HepG2 (cell line): ENCODE measurements around the gene DOK1. TPM values are rescaled to one million over a fixed set of nuclear protein-coding genes. Genes with fewer than 3 reads are reported as not detected.
A peak's percentile ranks its signal among the peaks of the same experiment; 100 is the strongest.

Experiments used
- ATAC-seq: fragments of 200-7000 bp; cut with Tn5 transposase; 3 replicates; pipeline ENCODE4 v1.9.1; 2020; ENCODE audit warnings: mild to moderate bottlenecking, moderate library complexity
- BruUV-seq: library from RNA; stranded (reverse); fragments of 400-500 nt; replicated peaks from 2 replicates; lab custom pipeline; 2021; lab: Mats Ljungman, UMichigan
- CTCF ChIA-PET: fragments of 300-600 bp; formaldehyde crosslinking; extraction: SDS; loops from one replicate; lab custom pipeline; 2021; ENCODE audit warnings: low total read pairs, inconsistent platforms, low intra/inter-chr PET ratio; lab: Yijun Ruan, JAX
- POLR2A ChIA-PET: fragments of 350-600 bp; sonication (Branson Sonifier 250); formaldehyde crosslinking; loops from one replicate; lab custom pipeline; 2020; ENCODE audit warnings: antibody characterized with exemption, inconsistent platforms; lab: Yijun Ruan, JAX
- DNase-seq: peaks from one replicate; pipeline ENCODE4 v3.0.0-alpha.2; 2015; ENCODE audit warnings: low spot score
- FAIRE-seq: peaks from 3 replicates; lab custom pipeline; 2011; peaks lifted over from hg19 to GRCh38; lab: Jason Lieb, UNC
- H2AFZ ChIP-seq: one replicate; pipeline ENCODE4 v1.6.1; 2011; ENCODE audit warnings: low read length, inconsistent platforms
- H3K27ac ChIP-seq: fragments of 300-600 bp; 3 replicates; pipeline ENCODE4 v1.8.0; 2011; ENCODE audit warnings: mixed run types, mild to moderate bottlenecking, mixed read lengths, low read length, inconsistent platforms; ENCODE audit not compliant: insufficient read depth; ENCODE audit errors: extremely low read length
- H3K27me3 ChIP-seq, 2 experiments: fragments of 200-600 bp in 1 of 2; 2 replicates in 1 of 2; 3 replicates in 1 of 2; pipeline versions ENCODE4 v1.6.0 to v1.8.0; 2011; ENCODE audit warnings: low read length in 2 of 2, mild to moderate bottlenecking in 2 of 2, moderate library complexity in 2 of 2, inconsistent platforms in 1 of 2; ENCODE audit not compliant: insufficient read depth in 2 of 2, control insufficient read depth in 1 of 2
- H3K36me3 ChIP-seq, 2 experiments: fragments of 200-600 bp in 1 of 2; replicated peaks in 1 of 2; 2 replicates in 1 of 2; 3 replicates in 1 of 2; pipeline versions ENCODE4 v1.5.1 to v1.8.0; 2011; ENCODE audit warnings: low read length in 2 of 2, inconsistent platforms in 1 of 2; ENCODE audit not compliant: insufficient read depth in 2 of 2, control insufficient read depth in 1 of 2
- H3K4me1 ChIP-seq: 2 replicates; pipeline ENCODE4 v1.5.1; 2012; ENCODE audit warnings: low read length, inconsistent platforms; ENCODE audit not compliant: insufficient read depth
- H3K4me2 ChIP-seq: 2 replicates; pipeline ENCODE4 v1.6.0; 2011; ENCODE audit warnings: low read depth, low read length, inconsistent platforms
- H3K4me3 ChIP-seq, 3 experiments: fragments of 200-600 bp in 1 of 3; sonication (generic), shearing (Covaris generic) in 1 of 3; replicated peaks in 1 of 3; 2 replicates each; pipeline ENCODE4 v1.5.1; 2011 to 2016; ENCODE audit warnings: low read length in 3 of 3, inconsistent platforms in 2 of 3, low read depth in 2 of 3, mild to moderate bottlenecking in 2 of 3, control low read depth in 1 of 3, mixed read lengths in 1 of 3; ENCODE audit not compliant: insufficient read depth in 1 of 3
- H3K79me2 ChIP-seq: one replicate; pipeline ENCODE4 v1.6.1; 2011; ENCODE audit warnings: low read length, inconsistent platforms; ENCODE audit not compliant: insufficient read depth
- H3K9ac ChIP-seq: 2 replicates; pipeline ENCODE4 v1.6.0; 2011; ENCODE audit warnings: mild to moderate bottlenecking, low read depth, low read length, inconsistent platforms; ENCODE audit not compliant: insufficient read depth
- H3K9me3 ChIP-seq: 2 replicates; pipeline ENCODE4 v1.5.1; 2012; ENCODE audit warnings: mild to moderate bottlenecking, low read length
- H4K20me1 ChIP-seq: 2 replicates; pipeline ENCODE4 v1.6.0; 2011; ENCODE audit warnings: inconsistent platforms, mild to moderate bottlenecking, low read length, moderate library complexity; ENCODE audit not compliant: insufficient read depth
- POLR2A ChIP-seq, 2 experiments: IDR thresholded peaks; 2 replicates each; pipeline ENCODE4 v1.6.1; 2011; ENCODE audit warnings: low read depth in 2 of 2, low read length in 2 of 2, mild to moderate bottlenecking in 1 of 2, moderate library complexity in 1 of 2; ENCODE audit not compliant: insufficient read depth in 1 of 2
- POLR2AphosphoS5 ChIP-seq: IDR thresholded peaks from 2 replicates; pipeline ENCODE4 v1.6.1; 2012; ENCODE audit warnings: low read depth, low read length
- WIZ ChIP-seq: sonication (generic); formaldehyde crosslinking; IDR thresholded peaks from 2 replicates; pipeline ENCODE4 v1.5.1; 2020; ENCODE audit warnings: mild to moderate bottlenecking, missing genetic modification reagents
- ZNF282 ChIP-seq: fragments of 450-650 bp; IDR thresholded peaks from 2 replicates; pipeline ENCODE4 v1.6.1; 2018; ENCODE audit not compliant: partially characterized antibody
- WGBS: methylation state at CpG from one replicate; pipeline ENCODE4 v1.1.6; 2017; ENCODE audit warnings: low lambda C conversion rate; 5-methylcytosine and 5-hydroxymethylcytosine counted together
- in situ Hi-C: cut with HindIII; loops from 2 replicates; pipeline ENCODE4 v1.10.0; 2017; ENCODE audit warnings: low pct_unique_long_range_greater_than_20kb; ENCODE audit not compliant: extremely low pct_ligation_motif_present
- intact Hi-C: fragments of 100-400 bp; cut with micrococcal nuclease; formaldehyde crosslinking; loops from one replicate; pipeline ENCODE4 v1.10.0; 2022; ENCODE audit not compliant: unreplicated experiment
- polyA plus RNA-seq, 8 experiments: library from polyadenylated mRNA; depleted of rRNA in 3 of 8; stranded (reverse) in 7 of 8; unstranded in 1 of 8; fragments of >200 nt; fragmentation: Illumina TruSeq in 4 of 8; extraction: Trizol in 4 of 8; gene quantifications; 2 replicates each; pipeline versions ENCODE4 v1.2.1 to v1.2.3, GENCODE V29; 2011 to 2016; ENCODE audit warnings: low read depth in 4 of 8, missing spikeins in 1 of 8, mixed read lengths in 1 of 8; ENCODE audit not compliant: insufficient read depth in 1 of 8
- total RNA-seq, 5 experiments: library from RNA; depleted of rRNA; stranded (reverse); fragments of >200 nt; fragmentation: Illumina TruSeq; extraction: Trizol; gene quantifications; 2 replicates each; pipeline ENCODE4 v1.2.3, GENCODE V29; 2016; ENCODE audit warnings: low read depth in 1 of 5
- TF ChIP-seq, protein P1 (sequence below): sonication (generic); formaldehyde crosslinking; IDR thresholded peaks from 2 replicates; pipeline ENCODE4 v1.5.1; 2020; ENCODE audit warnings: mild to moderate bottlenecking, moderate library complexity, missing genetic modification reagents
- TF ChIP-seq, protein P2 (sequence below): sonication (generic); formaldehyde crosslinking; IDR thresholded peaks from 2 replicates; pipeline ENCODE4 v1.4.0; 2020; ENCODE audit warnings: missing genetic modification reagents

Gene DOK1
- total and polyA plus RNA-seq, 2 of the 13 experiments (the other 11 are each of a cell fraction or from before 2014, with no cell fraction given): 0.53 to 0.74 TPM

DNA sequence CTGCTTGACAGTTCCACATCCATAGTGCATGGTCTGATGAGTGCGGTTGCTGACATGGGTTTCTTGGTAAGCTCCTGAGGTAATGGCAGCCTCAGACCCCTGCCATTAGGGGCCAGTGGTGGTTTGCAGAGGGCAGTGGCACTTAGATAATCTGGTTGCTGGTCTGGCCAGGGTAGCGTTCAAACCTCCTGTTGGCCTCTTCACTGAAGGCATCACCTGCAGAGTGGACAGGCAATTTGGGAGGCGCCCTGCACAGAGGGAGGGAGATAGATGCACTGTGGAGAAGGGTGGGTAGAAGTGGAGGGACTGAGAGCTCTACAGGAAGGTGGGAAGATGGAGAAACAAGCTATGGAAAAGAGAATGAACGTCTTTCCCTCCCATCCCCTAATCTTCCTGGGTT is 21.1 kb upstream of the DOK1 start:
- in situ Hi-C loops: no loop called here
- Histone ChIP-seq H3K27me3 (peaks cover 4 to 23% of the 10 kb centered on the region in 2 experiments; a peak in 3 of 5 replicates), H3K36me3 (peaks cover 7 to 12% of the 10 kb centered on the region in 2 experiments; a peak in 3 of 5 replicates), H3K9me3 (no peaks in the 10 kb centered on the region), H3K79me2 (peaks cover 15% of the 10 kb centered on the region), H2AFZ (no peak overlapping the region), H3K9ac (no peak overlapping the region), H3K4me3 (no peak overlapping the region), H3K4me2 (no peak overlapping the region), H4K20me1 (no peaks in the 10 kb centered on the region), H3K4me1 (peaks cover 20% of the 10 kb centered on the region), H3K27ac (no peak overlapping the region)
- DNase-seq: no peak
- ATAC-seq: no peak
- CTCF ChIA-PET: interaction anchor here (2.4 kb wide), 1 partner anchor 50 kb away, joined by 19 read pairs; the partner anchor contains the start of genes CCDC142 and TTC31
- POLR2A ChIA-PET: interaction anchor here (3.0 to 5.9 kb wide), 2 partner anchors 32 to 51 kb away, joined by 17 to 76 read pairs; partner anchors contain the start of genes CCDC142, LBX2 and TTC31
- no TSS peak for BruUV-seq
- 90% methylated on average over 4 of the region's 4 CpGs for WGBS
- FAIRE-seq: no peak
- TF ChIP-seq POLR2AphosphoS5 (peak; percentile 15; the same call in 1 of the 2 replicates), ZNF282 (no peak), WIZ (CRISPR knock-in tag) (no peak), POLR2A (IDR thresholded peaks at IDR 0.05; ENCODE audit: insufficient read depth in 1 of 2, low read depth in 2 of 2, low read length in 2 of 2) (0 out of 4 replicates have a peak, but pooled peaks of 1 of the 2 experiments have one; percentile 20)
- TF ChIP-seq, protein P1, sequence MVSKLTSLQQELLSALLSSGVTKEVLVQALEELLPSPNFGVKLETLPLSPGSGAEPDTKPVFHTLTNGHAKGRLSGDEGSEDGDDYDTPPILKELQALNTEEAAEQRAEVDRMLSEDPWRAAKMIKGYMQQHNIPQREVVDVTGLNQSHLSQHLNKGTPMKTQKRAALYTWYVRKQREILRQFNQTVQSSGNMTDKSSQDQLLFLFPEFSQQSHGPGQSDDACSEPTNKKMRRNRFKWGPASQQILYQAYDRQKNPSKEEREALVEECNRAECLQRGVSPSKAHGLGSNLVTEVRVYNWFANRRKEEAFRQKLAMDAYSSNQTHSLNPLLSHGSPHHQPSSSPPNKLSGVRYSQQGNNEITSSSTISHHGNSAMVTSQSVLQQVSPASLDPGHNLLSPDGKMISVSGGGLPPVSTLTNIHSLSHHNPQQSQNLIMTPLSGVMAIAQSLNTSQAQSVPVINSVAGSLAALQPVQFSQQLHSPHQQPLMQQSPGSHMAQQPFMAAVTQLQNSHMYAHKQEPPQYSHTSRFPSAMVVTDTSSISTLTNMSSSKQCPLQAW: no peak
- TF ChIP-seq, protein P2, sequence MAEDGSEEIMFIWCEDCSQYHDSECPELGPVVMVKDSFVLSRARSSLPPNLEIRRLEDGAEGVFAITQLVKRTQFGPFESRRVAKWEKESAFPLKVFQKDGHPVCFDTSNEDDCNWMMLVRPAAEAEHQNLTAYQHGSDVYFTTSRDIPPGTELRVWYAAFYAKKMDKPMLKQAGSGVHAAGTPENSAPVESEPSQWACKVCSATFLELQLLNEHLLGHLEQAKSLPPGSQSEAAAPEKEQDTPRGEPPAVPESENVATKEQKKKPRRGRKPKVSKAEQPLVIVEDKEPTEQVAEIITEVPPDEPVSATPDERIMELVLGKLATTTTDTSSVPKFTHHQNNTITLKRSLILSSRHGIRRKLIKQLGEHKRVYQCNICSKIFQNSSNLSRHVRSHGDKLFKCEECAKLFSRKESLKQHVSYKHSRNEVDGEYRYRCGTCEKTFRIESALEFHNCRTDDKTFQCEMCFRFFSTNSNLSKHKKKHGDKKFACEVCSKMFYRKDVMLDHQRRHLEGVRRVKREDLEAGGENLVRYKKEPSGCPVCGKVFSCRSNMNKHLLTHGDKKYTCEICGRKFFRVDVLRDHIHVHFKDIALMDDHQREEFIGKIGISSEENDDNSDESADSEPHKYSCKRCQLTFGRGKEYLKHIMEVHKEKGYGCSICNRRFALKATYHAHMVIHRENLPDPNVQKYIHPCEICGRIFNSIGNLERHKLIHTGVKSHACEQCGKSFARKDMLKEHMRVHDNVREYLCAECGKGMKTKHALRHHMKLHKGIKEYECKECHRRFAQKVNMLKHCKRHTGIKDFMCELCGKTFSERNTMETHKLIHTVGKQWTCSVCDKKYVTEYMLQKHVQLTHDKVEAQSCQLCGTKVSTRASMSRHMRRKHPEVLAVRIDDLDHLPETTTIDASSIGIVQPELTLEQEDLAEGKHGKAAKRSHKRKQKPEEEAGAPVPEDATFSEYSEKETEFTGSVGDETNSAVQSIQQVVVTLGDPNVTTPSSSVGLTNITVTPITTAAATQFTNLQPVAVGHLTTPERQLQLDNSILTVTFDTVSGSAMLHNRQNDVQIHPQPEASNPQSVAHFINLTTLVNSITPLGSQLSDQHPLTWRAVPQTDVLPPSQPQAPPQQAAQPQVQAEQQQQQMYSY (CRISPR knock-in tag): no peak
- intact Hi-C loops: no loop called here
